Spleen (tissue), 7 donors: ENCODE results near the gene CCDC7.
"Not testable (repeated sequence)": the region's sequence is repeated elsewhere in the genome, so short reads cannot be mapped to it uniquely, and the experiment has no call there.

Experiments
- POLR2A ChIP-seq, 3 donors: fragments of 450-650 bp; IDR thresholded peaks; one replicate each; pipeline ENCODE4 v1.5.1; 2017; ENCODE audit warnings: antibody characterized with exemption in 3 of 3, mild to moderate bottlenecking in 1 of 3
- TF ChIP-seq, protein P1 (sequence below), 11 experiments: fragments of 200-600 bp in 7 of 11; fragments of 450-650 bp in 4 of 11; sonication (generic) in 4 of 11; IDR thresholded peaks in 8 of 11; conservative IDR thresholded peaks in 3 of 11; 1 replicate in 7 of 11; 2 replicates in 4 of 11; pipeline versions ENCODE4 v1.4.0 to v1.8.0; 2016 to 2021; ENCODE audit warnings: antibody characterized with exemption in 11 of 11, inconsistent platforms in 4 of 11, mild to moderate bottlenecking in 1 of 11
- donor health status: DM: no; HTN: no; CAD: no; lungs with moderate emphysema.
- donor health status: DM: no; HTN: no; CAD: no.
- donor health status: DM: no; HTN: no; CAD: no.

DNA sequence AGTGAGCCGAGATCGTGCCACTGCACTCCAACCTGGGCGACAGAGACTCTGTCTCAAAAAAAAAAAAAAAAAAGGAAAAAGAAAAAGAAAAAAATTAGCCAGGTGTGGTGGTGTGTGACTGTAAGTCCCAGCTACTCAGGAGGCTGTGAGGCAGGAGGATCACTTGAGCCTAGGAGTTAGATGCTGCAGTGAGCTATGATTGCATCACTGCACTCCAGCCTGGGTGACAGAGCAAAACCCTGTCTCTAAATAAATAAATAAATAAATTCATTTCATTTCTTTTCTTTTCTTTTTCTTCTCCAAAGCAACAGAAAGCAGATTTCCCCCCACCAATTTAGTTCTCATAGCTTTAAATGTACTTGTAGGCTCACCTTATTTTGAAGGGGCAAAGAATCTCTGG is 48.8 kb upstream of the CCDC7 start:
- TF ChIP-seq, protein P1, sequence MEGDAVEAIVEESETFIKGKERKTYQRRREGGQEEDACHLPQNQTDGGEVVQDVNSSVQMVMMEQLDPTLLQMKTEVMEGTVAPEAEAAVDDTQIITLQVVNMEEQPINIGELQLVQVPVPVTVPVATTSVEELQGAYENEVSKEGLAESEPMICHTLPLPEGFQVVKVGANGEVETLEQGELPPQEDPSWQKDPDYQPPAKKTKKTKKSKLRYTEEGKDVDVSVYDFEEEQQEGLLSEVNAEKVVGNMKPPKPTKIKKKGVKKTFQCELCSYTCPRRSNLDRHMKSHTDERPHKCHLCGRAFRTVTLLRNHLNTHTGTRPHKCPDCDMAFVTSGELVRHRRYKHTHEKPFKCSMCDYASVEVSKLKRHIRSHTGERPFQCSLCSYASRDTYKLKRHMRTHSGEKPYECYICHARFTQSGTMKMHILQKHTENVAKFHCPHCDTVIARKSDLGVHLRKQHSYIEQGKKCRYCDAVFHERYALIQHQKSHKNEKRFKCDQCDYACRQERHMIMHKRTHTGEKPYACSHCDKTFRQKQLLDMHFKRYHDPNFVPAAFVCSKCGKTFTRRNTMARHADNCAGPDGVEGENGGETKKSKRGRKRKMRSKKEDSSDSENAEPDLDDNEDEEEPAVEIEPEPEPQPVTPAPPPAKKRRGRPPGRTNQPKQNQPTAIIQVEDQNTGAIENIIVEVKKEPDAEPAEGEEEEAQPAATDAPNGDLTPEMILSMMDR (IDR thresholded peaks at IDR 0.05 in 8 of 11, conservative IDR thresholded peaks at IDR 0.05 in 3 of 11), result not testable (repeated sequence)
- not testable (repeated sequence) for TF ChIP-seq POLR2A (IDR thresholded peaks at IDR 0.05)
